ENCODE results near the gene SKAP1.
"Not testable (repeated sequence)": the region's sequence is repeated elsewhere in the genome, so short reads cannot be mapped to it uniquely, and the experiment has no call there.

Gene SKAP1

DNA sequence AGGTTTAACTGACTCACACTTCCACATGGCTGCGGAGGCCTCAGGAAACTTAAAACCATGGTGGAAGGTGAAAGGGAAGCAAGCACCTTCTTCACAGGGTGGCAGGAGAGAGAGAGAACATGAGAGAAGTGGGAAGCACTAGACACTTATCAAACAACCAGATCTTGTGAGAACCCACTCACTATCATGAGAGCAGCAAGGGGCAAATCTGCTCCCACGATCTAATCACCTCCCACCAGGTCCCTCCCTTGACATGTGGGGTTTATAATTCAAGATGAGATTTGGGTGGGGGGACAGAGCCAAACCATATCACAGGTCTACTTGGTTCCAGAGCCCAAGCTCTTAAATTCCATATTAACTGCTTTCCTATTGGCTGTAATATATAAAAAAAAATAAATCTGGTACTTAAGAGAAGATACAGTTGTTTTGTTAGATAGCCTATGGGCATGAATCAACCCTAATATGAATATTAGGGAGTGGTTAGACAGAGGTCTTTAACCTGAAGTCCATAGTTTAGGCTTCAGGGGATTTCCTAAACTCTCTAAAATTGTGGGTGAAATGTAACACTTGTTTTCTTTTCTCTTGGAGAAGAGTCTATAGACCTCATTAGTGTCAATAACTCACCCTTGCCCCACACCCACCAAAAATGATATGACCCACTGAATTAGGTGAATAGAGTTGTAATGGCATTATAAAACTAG, 56.7 kb downstream of the SKAP1 start:
- DNase-seq (ENCODE audit: low read depth in 1 of 2, low spot score in 1 of 2), result no peak

GRCh38 chr17:48368967-48369366, 61.0 kb downstream of the SKAP1 start:
- not testable (repeated sequence) for DNase-seq (ENCODE audit: low read depth in 1 of 2, low spot score in 1 of 2)

- DNase-seq (ENCODE audit: low read depth in 1 of 2, low spot score in 1 of 2), result no peak
Observed at GRCh38 chr17:48368352-48368908, 61.6 kb downstream of the SKAP1 start.

DNA sequence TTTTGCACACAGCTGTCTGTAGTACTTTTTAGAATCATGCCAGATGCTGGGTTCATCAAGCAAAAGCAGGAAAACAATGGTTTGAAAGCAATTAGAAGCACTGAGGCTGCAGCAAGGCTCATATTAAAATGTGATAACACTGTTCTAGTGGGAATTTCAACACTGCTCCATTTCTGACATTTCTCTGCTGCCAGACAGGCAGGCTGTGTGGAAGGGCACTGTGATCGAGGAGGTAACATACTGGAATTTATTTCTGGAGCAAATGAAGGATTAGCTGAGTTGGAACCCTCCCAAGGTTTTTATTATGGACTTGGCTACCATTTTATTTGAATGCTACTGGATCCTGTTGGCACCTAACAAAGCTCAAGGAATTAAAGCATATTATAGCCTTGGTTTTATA, 66.9 kb downstream of the SKAP1 start:
- DNase-seq (ENCODE audit: low read depth in 1 of 2, low spot score in 1 of 2), result no peak

DNA sequence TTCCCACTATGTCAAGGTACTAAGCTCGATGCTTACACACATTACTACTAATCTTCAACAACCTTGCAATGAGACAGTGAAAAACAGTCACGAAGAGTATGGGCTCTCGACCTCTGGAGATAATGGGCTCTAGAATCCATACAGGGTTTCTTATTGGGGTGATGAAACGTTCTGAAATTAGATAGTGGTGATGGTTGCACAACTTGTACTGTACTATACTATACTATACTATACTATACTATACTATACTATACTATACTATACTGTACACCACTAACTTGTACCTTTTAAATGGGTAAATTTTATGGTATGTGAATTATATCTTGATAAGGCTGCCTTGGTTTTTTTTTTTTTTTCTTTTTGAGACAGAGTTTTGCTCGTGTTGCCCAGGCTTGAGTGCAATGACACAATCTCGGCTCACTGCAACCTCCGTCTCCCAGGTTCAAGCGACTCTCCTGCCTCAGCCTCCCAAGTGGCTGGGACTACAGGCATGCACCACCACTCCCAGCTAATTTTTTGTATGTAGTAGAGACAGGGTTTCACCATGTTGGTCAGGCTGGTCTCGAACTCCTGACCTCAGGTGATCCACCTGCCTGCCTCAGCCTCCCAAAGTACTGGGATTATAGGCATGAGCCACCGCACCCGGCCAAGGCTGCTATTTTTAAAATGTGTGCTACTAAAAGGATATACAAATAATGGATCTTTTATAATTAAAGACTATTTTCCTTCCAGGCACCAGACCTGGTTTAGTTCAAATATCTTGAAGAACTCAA, 69.0 kb downstream of the SKAP1 start:
- not testable (repeated sequence) for DNase-seq (ENCODE audit: low read depth in 1 of 2, low spot score in 1 of 2)

- no peak for DNase-seq (ENCODE audit: low read depth in 1 of 2, low spot score in 1 of 2)
Observed at GRCh38 chr17:48357779-48358602, 72.0 kb downstream of the SKAP1 start.

GRCh38 chr17:48356866-48357265, 73.1 kb downstream of the SKAP1 start:
- no peak for DNase-seq (ENCODE audit: low read depth in 1 of 2, low spot score in 1 of 2)

DNA sequence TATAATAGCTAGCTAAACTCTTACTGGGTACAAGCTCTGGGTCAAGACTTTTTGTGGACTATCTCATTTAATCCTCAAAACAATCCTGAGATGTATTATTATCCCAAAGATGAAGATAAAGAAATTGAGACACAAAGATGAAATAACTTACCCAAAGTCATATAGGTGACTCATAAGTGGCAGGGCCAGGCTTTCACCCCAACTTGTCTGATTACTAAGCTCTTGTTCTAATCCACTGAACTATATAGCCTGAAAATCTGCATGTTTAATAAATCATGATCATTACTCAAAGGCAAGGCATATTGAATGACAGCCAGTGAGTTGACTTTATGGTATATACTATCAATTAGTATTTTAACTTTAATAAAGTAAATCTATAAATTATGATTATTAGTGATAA, 77.4 kb downstream of the SKAP1 start:
- DNase-seq (ENCODE audit: low read depth in 1 of 2, low spot score in 1 of 2), result no peak

GRCh38 chr17:48351911-48352332, 78.1 kb downstream of the SKAP1 start:
- no peak for DNase-seq (ENCODE audit: low read depth in 1 of 2, low spot score in 1 of 2)

- DNase-seq (ENCODE audit: low read depth in 1 of 2, low spot score in 1 of 2), result no peak
Observed at GRCh38 chr17:48348352-48348751, 81.7 kb downstream of the SKAP1 start.

GRCh38 chr17:48347177-48347576, 82.8 kb downstream of the SKAP1 start:
- no peak for DNase-seq (ENCODE audit: low read depth in 1 of 2, low spot score in 1 of 2)

- DNase-seq (ENCODE audit: low read depth in 1 of 2, low spot score in 1 of 2), result no peak
Observed at GRCh38 chr17:48344251-48344650, 85.8 kb downstream of the SKAP1 start.

DNA sequence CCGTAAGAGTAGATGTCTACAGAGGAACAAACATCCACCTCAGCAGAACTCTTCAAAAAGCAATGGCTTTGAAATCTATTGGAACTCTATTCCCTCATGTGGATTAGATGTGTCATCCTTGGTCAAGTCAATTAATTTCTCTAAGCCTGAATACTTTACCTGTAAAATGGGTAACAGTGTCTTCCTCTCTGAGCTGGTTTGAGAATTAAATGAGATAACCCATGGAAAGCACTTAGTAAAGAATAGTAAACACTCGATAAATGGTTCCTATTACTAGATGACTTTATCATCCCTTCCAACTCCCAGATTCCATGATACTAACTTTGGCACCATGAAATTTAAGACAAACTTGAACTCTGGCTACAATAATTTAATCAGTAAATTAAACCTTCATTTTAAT, 89.1 kb downstream of the SKAP1 start:
- DNase-seq (ENCODE audit: low read depth in 1 of 2, low spot score in 1 of 2), result no peak

- no peak for DNase-seq (ENCODE audit: low read depth in 1 of 2, low spot score in 1 of 2)
Observed at GRCh38 chr17:48338720-48339119, 91.3 kb downstream of the SKAP1 start.

- DNase-seq (ENCODE audit: low read depth in 1 of 2, low spot score in 1 of 2), result not testable (repeated sequence)
Observed at GRCh38 chr17:48337903-48338302, 92.1 kb downstream of the SKAP1 start.

GRCh38 chr17:48336986-48337385, 93.0 kb downstream of the SKAP1 start:
- no peak for DNase-seq (ENCODE audit: low read depth in 1 of 2, low spot score in 1 of 2)

GRCh38 chr17:48335858-48336500, 94.0 kb downstream of the SKAP1 start:
- DNase-seq (ENCODE audit: low read depth in 1 of 2, low spot score in 1 of 2), result no peak

DNA sequence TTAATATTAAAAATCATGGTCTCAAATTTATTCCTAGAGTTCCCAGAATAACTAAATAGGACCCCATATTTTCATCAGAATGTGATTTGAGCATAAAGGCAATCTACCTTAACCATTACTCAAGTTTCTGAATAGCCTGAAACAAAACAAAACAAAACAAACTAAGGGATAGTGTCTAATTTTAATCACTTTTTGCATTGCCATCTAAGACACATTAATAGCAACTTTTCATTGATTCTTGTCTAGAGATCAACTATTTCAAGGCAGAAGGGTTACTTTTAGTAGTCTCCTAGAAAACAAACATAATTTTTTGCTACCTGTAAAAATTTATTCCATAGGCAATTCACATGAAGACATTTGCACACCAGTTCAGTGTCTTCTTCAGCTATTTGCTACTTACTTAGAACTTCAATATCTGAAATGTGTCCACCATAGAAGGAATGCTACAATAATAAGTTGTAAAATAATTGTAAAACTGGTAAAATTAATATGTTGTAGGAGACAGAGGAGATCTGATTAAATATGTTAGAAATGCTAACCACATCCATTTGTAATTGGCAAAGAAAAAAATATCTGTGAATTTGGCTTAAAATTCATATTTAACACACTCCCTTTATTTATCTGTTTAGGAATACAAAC, 94.7 kb downstream of the SKAP1 start:
- no peak for DNase-seq (ENCODE audit: low read depth in 1 of 2, low spot score in 1 of 2)

- DNase-seq (ENCODE audit: low read depth in 1 of 2, low spot score in 1 of 2), result no peak
Observed at GRCh38 chr17:48333034-48333530, 96.9 kb downstream of the SKAP1 start.

- DNase-seq (ENCODE audit: low read depth in 1 of 2, low spot score in 1 of 2), result no peak
Observed at GRCh38 chr17:48330887-48331286, 99.1 kb downstream of the SKAP1 start.

Measured in activated CD4-positive, alpha-beta T cell treated with anti-CD3 and anti-CD28 coated beads, Interleukin-2, amount 50 U/mL, for 24 hours (primary cell).